SK-N-SH (cell line): ENCODE data around the gene SNX9. TPM values are rescaled to one million over a fixed set of nuclear protein-coding genes. Genes with fewer than 3 reads are reported as not detected.

Experiments used
- CTCF ChIA-PET: fragments of 300-600, 350-600 bp; formaldehyde crosslinking; extraction: SDS; loops from one replicate; lab custom pipeline; 2021; lab: Yijun Ruan, JAX
- POLR2A ChIA-PET: fragments of 350-600 bp; sonication (Branson Sonifier 250); formaldehyde crosslinking; extraction: SDS; loops from one replicate; lab custom pipeline; 2020; ENCODE audit warnings: antibody characterized with exemption, inconsistent platforms; lab: Yijun Ruan, JAX
- DNase-seq: peaks from one replicate; pipeline ENCODE4 v3.0.0; 2012
- H2AFZ ChIP-seq: fragments of 200-600 bp; sonication (generic); 2 replicates; pipeline ENCODE4 v1.8.1; 2016; ENCODE audit warnings: antibody characterized with exemption, mild to moderate bottlenecking, low read depth
- H3F3A ChIP-seq: fragments of 200-600 bp; sonication (generic); replicated peaks from 2 replicates; pipeline ENCODE3; 2016; ENCODE audit warnings: antibody characterized with exemption, mild to moderate bottlenecking; ENCODE audit not compliant: insufficient read depth
- H3K27ac ChIP-seq, 2 experiments: fragments of 200-500 bp in 1 of 2; fragments of 200-600 bp in 1 of 2; sonication (Bioruptor generic) in 1 of 2; sonication (generic), shearing (Covaris generic) in 1 of 2; 2 replicates each; pipeline versions ENCODE4 v1.5.1 to v1.6.1; 2014 to 2016; ENCODE audit warnings: low read depth in 2 of 2, inconsistent platforms in 1 of 2, low read length in 1 of 2, mild to moderate bottlenecking in 1 of 2, mixed read lengths in 1 of 2
- H3K27me3 ChIP-seq: fragments of 200-600 bp; sonication (generic), shearing (Covaris generic); 2 replicates; pipeline ENCODE4 v1.6.1; 2016; ENCODE audit warnings: mixed run types; ENCODE audit not compliant: insufficient read depth
- H3K36me3 ChIP-seq, 2 experiments: fragments of 200-500 bp in 1 of 2; fragments of 200-600 bp in 1 of 2; sonication (Bioruptor generic) in 1 of 2; sonication (generic) in 1 of 2; replicated peaks in 1 of 2; 2 replicates each; pipeline versions ENCODE3 to v1.5.1; 2014 to 2016; ENCODE audit warnings: low read length in 1 of 2, mild to moderate bottlenecking in 1 of 2; ENCODE audit not compliant: insufficient read depth in 2 of 2, control insufficient read depth in 1 of 2
- H3K4me1 ChIP-seq, 2 experiments: fragments of 200-500 bp in 1 of 2; fragments of 200-600 bp in 1 of 2; sonication (Bioruptor generic) in 1 of 2; sonication (generic), shearing (Covaris generic) in 1 of 2; 2 replicates each; pipeline versions ENCODE4 v1.5.1 to v1.6.1; 2014 to 2016; ENCODE audit warnings: low read depth in 1 of 2, low read length in 1 of 2, mixed run types in 1 of 2; ENCODE audit not compliant: insufficient read depth in 2 of 2, control insufficient read depth in 1 of 2
- H3K4me2 ChIP-seq: fragments of 200-600 bp; sonication (generic), shearing (Covaris generic); 2 replicates; pipeline ENCODE4 v1.6.1; 2017; ENCODE audit warnings: mixed run types
- H3K4me3 ChIP-seq, 2 experiments: fragments of 200-500 bp in 1 of 2; fragments of 200-600 bp in 1 of 2; sonication (Bioruptor generic) in 1 of 2; sonication (generic), shearing (Covaris generic) in 1 of 2; 2 replicates each; pipeline versions ENCODE4 v1.5.1 to v1.8.1; 2014 to 2016; ENCODE audit warnings: low read depth in 2 of 2, inconsistent platforms in 1 of 2, low read length in 1 of 2, mild to moderate bottlenecking in 1 of 2, mixed read lengths in 1 of 2, moderate library complexity in 1 of 2
- H3K79me2 ChIP-seq: fragments of 200-600 bp; sonication (generic); 2 replicates; pipeline ENCODE4 v1.8.1; 2017; ENCODE audit warnings: mild to moderate bottlenecking; ENCODE audit not compliant: insufficient read depth
- H3K9ac ChIP-seq: fragments of 200-600 bp; sonication (generic); 2 replicates; pipeline ENCODE4 v1.6.1; 2017; ENCODE audit warnings: mixed run types
- H3K9me2 ChIP-seq: fragments of 200-600 bp; sonication (generic); 2 replicates; pipeline ENCODE4 v1.6.1; 2017; ENCODE audit warnings: mixed run types
- H3K9me3 ChIP-seq: fragments of 200-600 bp; sonication (generic); 2 replicates; pipeline ENCODE4 v1.6.1; 2017; ENCODE audit warnings: mixed run types, mild to moderate bottlenecking, moderate library complexity
- H4K20me1 ChIP-seq: fragments of 200-600 bp; sonication (generic); 2 replicates; pipeline ENCODE4 v1.6.1; 2017; ENCODE audit warnings: mild to moderate bottlenecking, mixed run types; ENCODE audit not compliant: insufficient read depth
- ELF1 ChIP-seq: IDR thresholded peaks from 2 replicates; pipeline ENCODE4 v1.4.0; 2012
- EZH2phosphoT487 ChIP-seq: fragments of 200-600 bp; sonication (generic); IDR thresholded peaks from 2 replicates; pipeline ENCODE4 v1.6.1; 2017; ENCODE audit warnings: low read depth, mixed run types, mild to moderate bottlenecking, antibody characterized with exemption, moderate library complexity, borderline replicate concordance
- FOSL2 ChIP-seq: IDR thresholded peaks from 2 replicates; pipeline ENCODE4 v1.4.0; 2012; ENCODE audit warnings: low read depth, mild to moderate bottlenecking, moderate library complexity, borderline replicate concordance
- FOXJ3 ChIP-seq: sonication (generic); formaldehyde crosslinking; IDR thresholded peaks from 2 replicates; pipeline ENCODE4 v1.5.1; 2020; ENCODE audit warnings: mild to moderate bottlenecking, missing genetic modification reagents
- FOXM1 ChIP-seq: IDR thresholded peaks from 2 replicates; pipeline ENCODE4 v1.4.0; 2012; ENCODE audit warnings: low read depth, mild to moderate bottlenecking
- GATA2 ChIP-seq: sonication (generic); formaldehyde crosslinking; IDR thresholded peaks from 2 replicates; pipeline ENCODE4 v1.5.0; 2020; ENCODE audit warnings: mild to moderate bottlenecking, missing genetic modification reagents
- IRF3 ChIP-seq: fragments of 150-350 bp; IDR thresholded peaks from 2 replicates; pipeline ENCODE4 v1.6.1; 2016; ENCODE audit warnings: mild to moderate bottlenecking, low read depth, low read length
- JUND ChIP-seq: IDR thresholded peaks from 2 replicates; pipeline ENCODE4 v1.4.0; 2012
- NFIC ChIP-seq: IDR thresholded peaks from 2 replicates; pipeline ENCODE4 v1.4.0; 2012; ENCODE audit warnings: borderline replicate concordance
- NRF1 ChIP-seq: IDR thresholded peaks from 2 replicates; pipeline ENCODE4 v1.6.1; 2012; ENCODE audit warnings: low read depth, mild to moderate bottlenecking, low read length
- POLR2AphosphoS5 ChIP-seq: IDR thresholded peaks from 2 replicates; pipeline ENCODE4 v1.6.1; 2012; ENCODE audit warnings: low read depth, low read length
- RAD21 ChIP-seq: IDR thresholded peaks from 2 replicates; pipeline ENCODE4 v1.6.1; 2012; ENCODE audit warnings: mild to moderate bottlenecking, low read length
- RCOR1 ChIP-seq: fragments of 150-350 bp; IDR thresholded peaks from 2 replicates; pipeline ENCODE4 v1.6.1; 2017; ENCODE audit warnings: antibody characterized with exemption, low read length
- RFX5 ChIP-seq: IDR thresholded peaks from 2 replicates; pipeline ENCODE4 v1.6.1; 2012; ENCODE audit warnings: mild to moderate bottlenecking, improper control_type of control experiment, low read length
- SIN3A ChIP-seq: IDR thresholded peaks from 2 replicates; pipeline ENCODE4 v1.6.1; 2012; ENCODE audit warnings: low read depth, mild to moderate bottlenecking, low read length, moderate library complexity, borderline replicate concordance
- SMC3 ChIP-seq: IDR thresholded peaks from 2 replicates; pipeline ENCODE4 v1.6.1; 2012; ENCODE audit warnings: low read depth, low read length, improper control_type of control experiment
- TAF1 ChIP-seq: IDR thresholded peaks from 2 replicates; pipeline ENCODE4 v1.6.1; 2012; ENCODE audit warnings: low read depth, mild to moderate bottlenecking, low read length, moderate library complexity, borderline replicate concordance
- YY1 ChIP-seq: IDR thresholded peaks from 2 replicates; pipeline ENCODE4 v1.4.0; 2012; ENCODE audit warnings: low read depth, mild to moderate bottlenecking
- WGBS: methylation state at CpG from one replicate; pipeline ENCODE4 v1.1.6; 2017; ENCODE audit warnings: low lambda C conversion rate; 5-methylcytosine and 5-hydroxymethylcytosine counted together
- polyA plus RNA-seq, 3 experiments: library from polyadenylated mRNA; depleted of rRNA; stranded (reverse); fragments of >200 nt; gene quantifications; 2 replicates each; pipeline ENCODE4 v1.2.3, GENCODE V29; 2012
- TF ChIP-seq, protein P1 (sequence below): IDR thresholded peaks from 2 replicates; pipeline ENCODE4 v1.4.0; 2012; ENCODE audit warnings: low read depth, borderline replicate concordance
- TF ChIP-seq, protein P2 (sequence below): IDR thresholded peaks from 2 replicates; pipeline ENCODE4 v1.4.0; 2012; ENCODE audit warnings: low read depth, borderline replicate concordance
- TF ChIP-seq, protein P3 (sequence below): IDR thresholded peaks from 2 replicates; pipeline ENCODE4 v1.4.0; 2012; ENCODE audit warnings: low read depth
- TF ChIP-seq, protein P4 (sequence below): IDR thresholded peaks from 2 replicates; pipeline ENCODE4 v1.6.1; 2012; ENCODE audit warnings: mild to moderate bottlenecking, low read depth, low read length, moderate library complexity

Gene SNX9
- polyA plus RNA-seq, 1 of the 3 experiments (the other 2 are of a cell fraction), result 31.6 TPM

DNA sequence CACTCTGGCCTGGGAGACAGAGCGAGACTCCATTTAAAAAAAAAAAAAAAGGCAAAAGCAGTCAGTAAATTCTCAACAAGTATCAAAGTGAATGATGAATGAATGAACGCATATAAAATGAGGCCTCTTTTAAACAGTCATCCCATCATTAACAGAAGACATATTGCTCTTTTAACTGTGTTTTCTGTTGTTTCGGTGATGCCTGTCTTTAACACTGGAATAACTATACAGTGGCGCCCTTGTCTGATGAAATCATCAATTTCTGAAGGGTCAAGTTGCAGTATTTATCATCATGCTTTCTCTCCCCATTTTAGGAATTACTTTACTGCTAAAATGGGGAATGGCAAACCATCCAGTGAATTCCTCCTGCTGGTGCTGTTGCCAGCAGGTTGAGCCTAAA is 45.7 kb upstream of the SNX9 start:
- Histone ChIP-seq H3K4me1 (no peaks in the 10 kb centered on the region), H3K9me2 (no peaks in the 10 kb centered on the region)
- DNase-seq, result no peak
- no peak for TF ChIP-seq FOSL2
- TF ChIP-seq IRF3, result no peak
- TF ChIP-seq EZH2phosphoT487, result no peak
- TF ChIP-seq RFX5, result no peak
- TF ChIP-seq RCOR1, result no peak
- TF ChIP-seq, protein P1, sequence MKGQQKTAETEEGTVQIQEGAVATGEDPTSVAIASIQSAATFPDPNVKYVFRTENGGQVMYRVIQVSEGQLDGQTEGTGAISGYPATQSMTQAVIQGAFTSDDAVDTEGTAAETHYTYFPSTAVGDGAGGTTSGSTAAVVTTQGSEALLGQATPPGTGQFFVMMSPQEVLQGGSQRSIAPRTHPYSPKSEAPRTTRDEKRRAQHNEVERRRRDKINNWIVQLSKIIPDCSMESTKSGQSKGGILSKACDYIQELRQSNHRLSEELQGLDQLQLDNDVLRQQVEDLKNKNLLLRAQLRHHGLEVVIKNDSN, result no peak
- TF ChIP-seq, protein P2, sequence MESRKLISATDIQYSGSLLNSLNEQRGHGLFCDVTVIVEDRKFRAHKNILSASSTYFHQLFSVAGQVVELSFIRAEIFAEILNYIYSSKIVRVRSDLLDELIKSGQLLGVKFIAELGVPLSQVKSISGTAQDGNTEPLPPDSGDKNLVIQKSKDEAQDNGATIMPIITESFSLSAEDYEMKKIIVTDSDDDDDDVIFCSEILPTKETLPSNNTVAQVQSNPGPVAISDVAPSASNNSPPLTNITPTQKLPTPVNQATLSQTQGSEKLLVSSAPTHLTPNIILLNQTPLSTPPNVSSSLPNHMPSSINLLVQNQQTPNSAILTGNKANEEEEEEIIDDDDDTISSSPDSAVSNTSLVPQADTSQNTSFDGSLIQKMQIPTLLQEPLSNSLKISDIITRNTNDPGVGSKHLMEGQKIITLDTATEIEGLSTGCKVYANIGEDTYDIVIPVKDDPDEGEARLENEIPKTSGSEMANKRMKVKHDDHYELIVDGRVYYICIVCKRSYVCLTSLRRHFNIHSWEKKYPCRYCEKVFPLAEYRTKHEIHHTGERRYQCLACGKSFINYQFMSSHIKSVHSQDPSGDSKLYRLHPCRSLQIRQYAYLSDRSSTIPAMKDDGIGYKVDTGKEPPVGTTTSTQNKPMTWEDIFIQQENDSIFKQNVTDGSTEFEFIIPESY, result no peak
- no peak for TF ChIP-seq SMC3
- TF ChIP-seq, protein P3, sequence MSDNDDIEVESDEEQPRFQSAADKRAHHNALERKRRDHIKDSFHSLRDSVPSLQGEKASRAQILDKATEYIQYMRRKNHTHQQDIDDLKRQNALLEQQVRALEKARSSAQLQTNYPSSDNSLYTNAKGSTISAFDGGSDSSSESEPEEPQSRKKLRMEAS, result no peak
- TF ChIP-seq SIN3A, result no peak
- TF ChIP-seq, all 33 proteins: peak for 0
- H3K79me2 ChIP-seq, result no peaks in the 10 kb centered on the region
- POLR2A ChIA-PET, result no interaction called here
- no peak overlapping the region for H3K4me2 ChIP-seq
- H3K27me3 ChIP-seq, result no peaks in the 10 kb centered on the region
- no peaks in the 10 kb centered on the region for H4K20me1 ChIP-seq
- CTCF ChIA-PET, result interaction anchor here (0.7 kb wide), 1 partner anchor 295 kb away, joined by 3 read pairs; no protein-coding TSS in a partner anchor
- WGBS, result 88% methylated on average over 4 of the region's 4 CpGs
- no peaks in the 10 kb centered on the region for H3K9me3 ChIP-seq
- H3F3A ChIP-seq, result peaks cover 7% of the 10 kb centered on the region
- no peak overlapping the region for H2AFZ ChIP-seq
- H3K4me3 ChIP-seq, result no peak overlapping the region
- H3K27ac ChIP-seq, result no peak overlapping the region
- no peak overlapping the region for H3K9ac ChIP-seq
- no peaks in the 10 kb centered on the region for H3K36me3 ChIP-seq

- Histone ChIP-seq H3K36me3 (no peaks in the 10 kb centered on the region), H3K79me2 (no peaks in the 10 kb centered on the region), H3K4me2 (no peak overlapping the region), H3K9ac (no peak overlapping the region), H3K4me1 (no peaks in the 10 kb centered on the region), H3F3A (no peaks in the 10 kb centered on the region), H3K9me3 (no peaks in the 10 kb centered on the region), H3K27ac (no peak overlapping the region), H3K4me3 (no peak overlapping the region), H2AFZ (no peak overlapping the region), H3K9me2 (no peaks in the 10 kb centered on the region), H4K20me1 (no peaks in the 10 kb centered on the region), H3K27me3 (no peaks in the 10 kb centered on the region)
- DNase-seq, result no peak
- ChIA-PET POLR2A (no interaction called here), CTCF (interaction anchor here (0.8 kb wide), 1 partner anchor 22 kb away, joined by 4 read pairs; no protein-coding TSS in a partner anchor)
- WGBS, result 75% methylated on average over 4 of the region's 4 CpGs
- TF ChIP-seq ELF1 (no peak), JUND (no peak), SMC3 (no peak), RAD21 (no peak), FOXM1 (no peak), SIN3A (no peak), YY1 (no peak), FOXJ3 (CRISPR knock-in tag) (no peak), POLR2AphosphoS5 (no peak), TAF1 (no peak), NRF1 (no peak), NFIC (no peak), EZH2phosphoT487 (no peak), GATA2 (CRISPR knock-in tag) (no peak)
- TF ChIP-seq, protein P4, sequence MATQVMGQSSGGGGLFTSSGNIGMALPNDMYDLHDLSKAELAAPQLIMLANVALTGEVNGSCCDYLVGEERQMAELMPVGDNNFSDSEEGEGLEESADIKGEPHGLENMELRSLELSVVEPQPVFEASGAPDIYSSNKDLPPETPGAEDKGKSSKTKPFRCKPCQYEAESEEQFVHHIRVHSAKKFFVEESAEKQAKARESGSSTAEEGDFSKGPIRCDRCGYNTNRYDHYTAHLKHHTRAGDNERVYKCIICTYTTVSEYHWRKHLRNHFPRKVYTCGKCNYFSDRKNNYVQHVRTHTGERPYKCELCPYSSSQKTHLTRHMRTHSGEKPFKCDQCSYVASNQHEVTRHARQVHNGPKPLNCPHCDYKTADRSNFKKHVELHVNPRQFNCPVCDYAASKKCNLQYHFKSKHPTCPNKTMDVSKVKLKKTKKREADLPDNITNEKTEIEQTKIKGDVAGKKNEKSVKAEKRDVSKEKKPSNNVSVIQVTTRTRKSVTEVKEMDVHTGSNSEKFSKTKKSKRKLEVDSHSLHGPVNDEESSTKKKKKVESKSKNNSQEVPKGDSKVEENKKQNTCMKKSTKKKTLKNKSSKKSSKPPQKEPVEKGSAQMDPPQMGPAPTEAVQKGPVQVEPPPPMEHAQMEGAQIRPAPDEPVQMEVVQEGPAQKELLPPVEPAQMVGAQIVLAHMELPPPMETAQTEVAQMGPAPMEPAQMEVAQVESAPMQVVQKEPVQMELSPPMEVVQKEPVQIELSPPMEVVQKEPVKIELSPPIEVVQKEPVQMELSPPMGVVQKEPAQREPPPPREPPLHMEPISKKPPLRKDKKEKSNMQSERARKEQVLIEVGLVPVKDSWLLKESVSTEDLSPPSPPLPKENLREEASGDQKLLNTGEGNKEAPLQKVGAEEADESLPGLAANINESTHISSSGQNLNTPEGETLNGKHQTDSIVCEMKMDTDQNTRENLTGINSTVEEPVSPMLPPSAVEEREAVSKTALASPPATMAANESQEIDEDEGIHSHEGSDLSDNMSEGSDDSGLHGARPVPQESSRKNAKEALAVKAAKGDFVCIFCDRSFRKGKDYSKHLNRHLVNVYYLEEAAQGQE, result no peak
Measured at GRCh38 chr6:157778719-157779118, 44.3 kb upstream of the SNX9 start.
